Measurements from ENCODE around the gene ISG15. TPM values are rescaled to one million over a fixed set of nuclear protein-coding genes. Genes with fewer than 3 reads are reported as not detected.

The ISG15 gene
- total and polyA plus RNA-seq, 4 donors = 12.7 to 234 (median 131) TPM

DNA sequence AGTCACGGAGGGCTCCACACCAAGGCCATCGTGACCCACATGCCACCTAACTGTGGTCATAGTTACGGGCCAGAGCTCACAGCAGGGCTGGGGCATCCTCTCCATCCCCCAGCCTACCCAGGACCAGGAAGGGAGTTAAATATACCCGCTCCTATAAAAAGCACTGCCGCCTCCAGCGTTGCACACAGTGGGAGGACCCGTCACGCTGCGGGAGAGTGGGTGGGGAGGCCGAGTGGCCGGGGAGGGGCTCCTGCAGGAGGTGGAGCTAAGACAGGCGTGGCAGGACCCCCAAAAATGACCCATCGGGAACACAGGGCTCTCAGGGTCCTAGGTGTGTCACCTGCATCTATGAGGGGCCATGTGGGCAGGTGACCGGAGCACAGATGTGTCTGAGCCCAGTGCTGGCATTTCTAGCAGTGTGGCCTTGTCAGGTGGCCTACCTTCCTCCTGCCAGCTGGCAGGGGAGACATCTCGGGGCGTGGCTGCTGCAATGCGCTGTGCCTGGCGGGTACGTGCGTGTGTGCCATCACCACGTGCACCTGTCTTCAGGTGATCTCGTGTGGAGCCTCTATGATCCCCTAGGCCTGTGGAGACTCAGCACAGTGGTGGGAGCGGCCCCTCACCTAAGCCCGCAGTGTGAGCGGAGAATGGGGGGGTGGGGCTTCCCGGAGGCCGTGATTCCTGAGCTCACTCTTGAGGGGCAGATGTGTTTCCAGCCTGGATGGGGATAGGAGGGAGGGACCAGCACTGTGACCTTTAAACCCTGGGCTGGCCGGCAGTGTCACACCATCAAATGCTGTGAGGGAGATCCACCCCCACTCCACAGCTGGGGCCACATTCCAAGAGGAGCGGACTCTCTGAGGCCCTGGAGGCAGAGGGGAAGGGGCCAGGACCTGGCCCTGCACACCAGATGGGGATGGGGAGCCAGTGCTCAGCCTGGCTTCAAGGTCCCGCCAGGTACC is 24.4 kb downstream of the ISG15 start:
- peaks cover 0 to 9% (median 6%) of the 10 kb centered on the region in 3 donors for H3K27me3 ChIP-seq (ENCODE audit: control insufficient read depth in 3 of 3, insufficient read depth in 3 of 3, low read length in 2 of 3)
- H3K9ac ChIP-seq (ENCODE audit: insufficient read depth in 1 of 2, low read length in 2 of 2) = no peak overlapping the region
- H3K4me3 ChIP-seq = no peak overlapping the region
- peaks cover 0 to 26% (median 6%) of the 10 kb centered on the region in 5 donors for H3K4me1 ChIP-seq (ENCODE audit: control insufficient read depth in 5 of 5, insufficient read depth in 5 of 5, low read length in 5 of 5)
- peaks cover 0 to 10% (median 2%) of the 10 kb centered on the region in 4 donors for H3K36me3 ChIP-seq (ENCODE audit: control insufficient read depth in 4 of 4, insufficient read depth in 4 of 4, low read length in 4 of 4)
- ATAC-seq (ENCODE audit: insufficient read depth, low FRiP score) = no peak
- peaks cover 0 to 6% (median 0%) of the 10 kb centered on the region in 4 donors for H3K9me3 ChIP-seq (ENCODE audit: control insufficient read depth in 4 of 4, insufficient read depth in 3 of 4, low read length in 3 of 4)
- no peak overlapping the region for H3K27ac ChIP-seq (ENCODE audit: low read depth in 1 of 2, low read length in 1 of 2)
- DNase-seq = no peak
- 85 to 87% methylated on average over 30 of the region's 30 CpGs for WGBS, 2 donors
- no peak for TF ChIP-seq CTCF (IDR thresholded peaks at IDR 0.05; ENCODE audit: control extremely low read depth, extremely low read depth)

GRCh38 chr1:1038694-1039093 is 25.4 kb downstream of the ISG15 start:
- no peak for DNase-seq
- Histone ChIP-seq H3K27ac (ENCODE audit: low read depth in 1 of 2, low read length in 1 of 2) (no peak overlapping the region), H3K4me3 (no peak overlapping the region), H3K9me3 (ENCODE audit: control insufficient read depth in 4 of 4, insufficient read depth in 3 of 4, low read length in 3 of 4) (peaks cover 0 to 6% (median 0%) of the 10 kb centered on the region in 4 donors), H3K36me3 (ENCODE audit: control insufficient read depth in 4 of 4, insufficient read depth in 4 of 4, low read length in 4 of 4) (peaks cover 0 to 15% (median 3%) of the 10 kb centered on the region in 4 donors), H3K4me1 (ENCODE audit: control insufficient read depth in 5 of 5, insufficient read depth in 5 of 5, low read length in 5 of 5) (peaks cover 0 to 19% (median 6%) of the 10 kb centered on the region in 5 donors), H3K27me3 (ENCODE audit: control insufficient read depth in 3 of 3, insufficient read depth in 3 of 3, low read length in 2 of 3) (peaks cover 0 to 9% (median 6%) of the 10 kb centered on the region in 3 donors), H3K9ac (ENCODE audit: insufficient read depth in 1 of 2, low read length in 2 of 2) (no peak overlapping the region)
- 63 to 82% methylated on average over 6 of the region's 6 CpGs for WGBS, 2 donors
- TF ChIP-seq CTCF (IDR thresholded peaks at IDR 0.05; ENCODE audit: control extremely low read depth, extremely low read depth) = no peak
- ATAC-seq (ENCODE audit: insufficient read depth, low FRiP score) = no peak

GRCh38 chr1:1039145-1039910 is 26.0 kb downstream of the ISG15 start:
- DNase-seq (no peak), ATAC-seq (ENCODE audit: insufficient read depth, low FRiP score) (no peak)
- Histone ChIP-seq H3K36me3 (ENCODE audit: control insufficient read depth in 4 of 4, insufficient read depth in 4 of 4, low read length in 4 of 4) (peaks cover 0 to 21% (median 3%) of the 10 kb centered on the region in 4 donors), H3K27me3 (ENCODE audit: control insufficient read depth in 3 of 3, insufficient read depth in 3 of 3, low read length in 2 of 3) (peaks cover 0 to 9% (median 6%) of the 10 kb centered on the region in 3 donors), H3K9ac (ENCODE audit: insufficient read depth in 1 of 2, low read length in 2 of 2) (no peak overlapping the region), H3K9me3 (ENCODE audit: control insufficient read depth in 4 of 4, insufficient read depth in 3 of 4, low read length in 3 of 4) (peaks cover 0 to 6% (median 0%) of the 10 kb centered on the region in 4 donors), H3K4me1 (ENCODE audit: control insufficient read depth in 5 of 5, insufficient read depth in 5 of 5, low read length in 5 of 5) (peaks cover 0 to 13% (median 6%) of the 10 kb centered on the region in 5 donors), H3K4me3 (no peak overlapping the region), H3K27ac (ENCODE audit: low read depth in 1 of 2, low read length in 1 of 2) (no peak overlapping the region)
- WGBS, 2 donors = 26 to 49% methylated on average over 17 of the region's 17 CpGs
- no peak for TF ChIP-seq CTCF (IDR thresholded peaks at IDR 0.05; ENCODE audit: control extremely low read depth, extremely low read depth)
